Measurements from ENCODE around the gene PGS1. TPM values are rescaled to one million over a fixed set of nuclear protein-coding genes. Genes with fewer than 3 reads are reported as not detected.

The PGS1 gene
- total RNA-seq, 2 donors from 2014 or later = 21.2 to 21.8 TPM

GRCh38 chr17:78364436-78365281 is 13.8 kb upstream of the PGS1 start:
- TF ChIP-seq, protein P1, sequence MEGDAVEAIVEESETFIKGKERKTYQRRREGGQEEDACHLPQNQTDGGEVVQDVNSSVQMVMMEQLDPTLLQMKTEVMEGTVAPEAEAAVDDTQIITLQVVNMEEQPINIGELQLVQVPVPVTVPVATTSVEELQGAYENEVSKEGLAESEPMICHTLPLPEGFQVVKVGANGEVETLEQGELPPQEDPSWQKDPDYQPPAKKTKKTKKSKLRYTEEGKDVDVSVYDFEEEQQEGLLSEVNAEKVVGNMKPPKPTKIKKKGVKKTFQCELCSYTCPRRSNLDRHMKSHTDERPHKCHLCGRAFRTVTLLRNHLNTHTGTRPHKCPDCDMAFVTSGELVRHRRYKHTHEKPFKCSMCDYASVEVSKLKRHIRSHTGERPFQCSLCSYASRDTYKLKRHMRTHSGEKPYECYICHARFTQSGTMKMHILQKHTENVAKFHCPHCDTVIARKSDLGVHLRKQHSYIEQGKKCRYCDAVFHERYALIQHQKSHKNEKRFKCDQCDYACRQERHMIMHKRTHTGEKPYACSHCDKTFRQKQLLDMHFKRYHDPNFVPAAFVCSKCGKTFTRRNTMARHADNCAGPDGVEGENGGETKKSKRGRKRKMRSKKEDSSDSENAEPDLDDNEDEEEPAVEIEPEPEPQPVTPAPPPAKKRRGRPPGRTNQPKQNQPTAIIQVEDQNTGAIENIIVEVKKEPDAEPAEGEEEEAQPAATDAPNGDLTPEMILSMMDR (IDR thresholded peaks at IDR 0.05) = no peak
- no peaks in the 10 kb centered on the region for H3K27me3 ChIP-seq
- no peaks in the 10 kb centered on the region for H3K9me3 ChIP-seq
- no peak overlapping the region for H3K4me3 ChIP-seq
- peaks cover 0 to 29% of the 10 kb centered on the region in 2 donors for H3K4me1 ChIP-seq
- H3K36me3 ChIP-seq = no peaks in the 10 kb centered on the region
- no peak for DNase-seq (ENCODE audit: low spot score)
- H3K27ac ChIP-seq = no peak overlapping the region

DNA sequence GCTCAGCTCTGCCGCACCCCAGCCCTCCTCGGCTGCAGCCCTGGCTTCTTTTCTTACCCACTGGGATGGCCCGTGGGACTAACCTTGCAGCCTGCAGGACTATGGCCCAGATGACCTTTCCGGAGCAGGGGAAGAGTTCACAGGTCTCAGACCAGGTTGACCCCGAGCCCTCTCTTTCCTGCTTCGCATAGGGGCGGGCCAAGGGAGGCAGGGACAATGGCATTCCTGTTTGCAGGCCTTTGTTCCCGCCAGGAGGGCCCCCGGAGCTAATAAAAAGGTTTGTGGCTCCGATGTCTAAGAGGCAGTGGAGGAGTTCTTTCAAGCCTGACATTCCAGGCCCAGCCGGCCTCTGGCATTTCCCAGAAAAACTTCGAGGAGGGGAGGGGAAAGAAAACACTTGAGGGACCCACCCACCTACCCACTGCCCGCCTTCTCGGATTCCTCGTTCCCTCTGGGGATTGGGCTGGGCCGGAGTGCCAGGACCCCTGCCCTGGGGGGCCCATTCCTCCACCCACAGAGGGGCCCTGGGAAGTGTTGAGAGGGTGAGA is 12.8 kb upstream of the PGS1 start:
- peaks cover 0 to 24% of the 10 kb centered on the region in 2 donors for H3K4me1 ChIP-seq
- no peaks in the 10 kb centered on the region for H3K9me3 ChIP-seq
- H3K4me3 ChIP-seq = no peak overlapping the region
- no peaks in the 10 kb centered on the region for H3K36me3 ChIP-seq
- H3K27ac ChIP-seq = peak overlapping the region in 1 of 2 donors; percentile 48
- no peaks in the 10 kb centered on the region for H3K27me3 ChIP-seq
- TF ChIP-seq, protein P1 (IDR thresholded peaks at IDR 0.05) = no peak
- DNase-seq (ENCODE audit: low spot score) = no peak

- Histone ChIP-seq H3K9me3 (no peaks in the 10 kb centered on the region), H3K27me3 (no peaks in the 10 kb centered on the region), H3K27ac (peak overlapping the region in 1 of 2 donors; percentile 48), H3K4me3 (no peak overlapping the region), H3K4me1 (peaks cover 0 to 19% of the 10 kb centered on the region in 2 donors), H3K36me3 (no peaks in the 10 kb centered on the region)
- TF ChIP-seq, protein P1 (IDR thresholded peaks at IDR 0.05) = no peak
- DNase-seq (ENCODE audit: low spot score) = no peak
Measured at GRCh38 chr17:78366109-78366848, 12.2 kb upstream of the PGS1 start.

GRCh38 chr17:78367193-78367592 is 11.3 kb upstream of the PGS1 start:
- no peak overlapping the region for H3K4me3 ChIP-seq
- no peak overlapping the region for H3K27ac ChIP-seq
- DNase-seq (ENCODE audit: low spot score) = no peak

GRCh38 chr17:78368348-78368747 is 10.1 kb upstream of the PGS1 start:
- TF ChIP-seq, protein P1 (IDR thresholded peaks at IDR 0.05) = no peak
- Histone ChIP-seq H3K9me3 (no peaks in the 10 kb centered on the region), H3K27ac (no peak overlapping the region), H3K36me3 (no peaks in the 10 kb centered on the region), H3K4me3 (no peak overlapping the region), H3K4me1 (peaks cover 0 to 19% of the 10 kb centered on the region in 2 donors), H3K27me3 (no peaks in the 10 kb centered on the region)
- DNase-seq (ENCODE audit: low spot score) = no peak

More at GRCh38 chr17:78367193-78367592, 11.3 kb upstream of the PGS1 start:
- Histone ChIP-seq H3K27me3 (no peaks in the 10 kb centered on the region), H3K9me3 (no peaks in the 10 kb centered on the region), H3K36me3 (no peaks in the 10 kb centered on the region), H3K4me1 (peaks cover 0 to 19% of the 10 kb centered on the region in 2 donors)
- TF ChIP-seq, protein P1 (IDR thresholded peaks at IDR 0.05) = no peak
